HL-60 (cell line): ENCODE results near the gene GPR141.

ENCODE experiments used
- GABPA ChIP-seq: IDR thresholded peaks from 2 replicates; pipeline ENCODE4 v1.6.1; 2012; ENCODE audit warnings: low read depth
- POLR2AphosphoS5 ChIP-seq: IDR thresholded peaks from 2 replicates; pipeline ENCODE4 v1.6.1; 2012; ENCODE audit warnings: low read depth
- SPI1 ChIP-seq: IDR thresholded peaks from 2 replicates; pipeline ENCODE4 v1.6.1; 2012; ENCODE audit warnings: low read depth, mild to moderate bottlenecking, borderline replicate concordance
- TF ChIP-seq, protein P1 (sequence below): IDR thresholded peaks from 2 replicates; pipeline ENCODE4 v1.6.1; 2012; ENCODE audit warnings: low read depth; ENCODE audit not compliant: insufficient replicate concordance
- TF ChIP-seq, protein P2 (sequence below): IDR thresholded peaks from one replicate; pipeline ENCODE4 v1.5.1; 2011; ENCODE audit warnings: low read length, control low read depth, inconsistent platforms; ENCODE audit not compliant: insufficient read depth

DNA sequence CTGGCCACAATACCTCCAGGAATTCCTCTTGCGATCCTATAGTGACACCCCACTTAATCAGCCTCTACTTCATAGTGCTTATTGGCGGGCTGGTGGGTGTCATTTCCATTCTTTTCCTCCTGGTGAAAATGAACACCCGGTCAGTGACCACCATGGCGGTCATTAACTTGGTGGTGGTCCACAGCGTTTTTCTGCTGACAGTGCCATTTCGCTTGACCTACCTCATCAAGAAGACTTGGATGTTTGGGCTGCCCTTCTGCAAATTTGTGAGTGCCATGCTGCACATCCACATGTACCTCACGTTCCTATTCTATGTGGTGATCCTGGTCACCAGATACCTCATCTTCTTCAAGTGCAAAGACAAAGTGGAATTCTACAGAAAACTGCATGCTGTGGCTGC lies 56.8 kb downstream of the GPR141 start:
- TF ChIP-seq, protein P1, sequence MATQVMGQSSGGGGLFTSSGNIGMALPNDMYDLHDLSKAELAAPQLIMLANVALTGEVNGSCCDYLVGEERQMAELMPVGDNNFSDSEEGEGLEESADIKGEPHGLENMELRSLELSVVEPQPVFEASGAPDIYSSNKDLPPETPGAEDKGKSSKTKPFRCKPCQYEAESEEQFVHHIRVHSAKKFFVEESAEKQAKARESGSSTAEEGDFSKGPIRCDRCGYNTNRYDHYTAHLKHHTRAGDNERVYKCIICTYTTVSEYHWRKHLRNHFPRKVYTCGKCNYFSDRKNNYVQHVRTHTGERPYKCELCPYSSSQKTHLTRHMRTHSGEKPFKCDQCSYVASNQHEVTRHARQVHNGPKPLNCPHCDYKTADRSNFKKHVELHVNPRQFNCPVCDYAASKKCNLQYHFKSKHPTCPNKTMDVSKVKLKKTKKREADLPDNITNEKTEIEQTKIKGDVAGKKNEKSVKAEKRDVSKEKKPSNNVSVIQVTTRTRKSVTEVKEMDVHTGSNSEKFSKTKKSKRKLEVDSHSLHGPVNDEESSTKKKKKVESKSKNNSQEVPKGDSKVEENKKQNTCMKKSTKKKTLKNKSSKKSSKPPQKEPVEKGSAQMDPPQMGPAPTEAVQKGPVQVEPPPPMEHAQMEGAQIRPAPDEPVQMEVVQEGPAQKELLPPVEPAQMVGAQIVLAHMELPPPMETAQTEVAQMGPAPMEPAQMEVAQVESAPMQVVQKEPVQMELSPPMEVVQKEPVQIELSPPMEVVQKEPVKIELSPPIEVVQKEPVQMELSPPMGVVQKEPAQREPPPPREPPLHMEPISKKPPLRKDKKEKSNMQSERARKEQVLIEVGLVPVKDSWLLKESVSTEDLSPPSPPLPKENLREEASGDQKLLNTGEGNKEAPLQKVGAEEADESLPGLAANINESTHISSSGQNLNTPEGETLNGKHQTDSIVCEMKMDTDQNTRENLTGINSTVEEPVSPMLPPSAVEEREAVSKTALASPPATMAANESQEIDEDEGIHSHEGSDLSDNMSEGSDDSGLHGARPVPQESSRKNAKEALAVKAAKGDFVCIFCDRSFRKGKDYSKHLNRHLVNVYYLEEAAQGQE = no peak
- TF ChIP-seq, protein P2, sequence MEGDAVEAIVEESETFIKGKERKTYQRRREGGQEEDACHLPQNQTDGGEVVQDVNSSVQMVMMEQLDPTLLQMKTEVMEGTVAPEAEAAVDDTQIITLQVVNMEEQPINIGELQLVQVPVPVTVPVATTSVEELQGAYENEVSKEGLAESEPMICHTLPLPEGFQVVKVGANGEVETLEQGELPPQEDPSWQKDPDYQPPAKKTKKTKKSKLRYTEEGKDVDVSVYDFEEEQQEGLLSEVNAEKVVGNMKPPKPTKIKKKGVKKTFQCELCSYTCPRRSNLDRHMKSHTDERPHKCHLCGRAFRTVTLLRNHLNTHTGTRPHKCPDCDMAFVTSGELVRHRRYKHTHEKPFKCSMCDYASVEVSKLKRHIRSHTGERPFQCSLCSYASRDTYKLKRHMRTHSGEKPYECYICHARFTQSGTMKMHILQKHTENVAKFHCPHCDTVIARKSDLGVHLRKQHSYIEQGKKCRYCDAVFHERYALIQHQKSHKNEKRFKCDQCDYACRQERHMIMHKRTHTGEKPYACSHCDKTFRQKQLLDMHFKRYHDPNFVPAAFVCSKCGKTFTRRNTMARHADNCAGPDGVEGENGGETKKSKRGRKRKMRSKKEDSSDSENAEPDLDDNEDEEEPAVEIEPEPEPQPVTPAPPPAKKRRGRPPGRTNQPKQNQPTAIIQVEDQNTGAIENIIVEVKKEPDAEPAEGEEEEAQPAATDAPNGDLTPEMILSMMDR = no peak
- TF ChIP-seq POLR2AphosphoS5 (no peak), GABPA (no peak), SPI1 (no peak)
